Astrocyte (in vitro differentiated cells and primary cell): Measurements from ENCODE around the gene TMSB10.

Source experiments
- CTCF ChIP-seq: IDR thresholded peaks from 2 replicates; pipeline ENCODE4 v1.5.1; 2011; ENCODE audit warnings: low read depth, mild to moderate bottlenecking, inconsistent platforms, low read length, moderate library complexity; ENCODE audit not compliant: insufficient read depth
- EZH2 ChIP-seq: IDR thresholded peaks from 2 replicates; pipeline ENCODE4 v1.6.1; 2012; ENCODE audit warnings: mild to moderate bottlenecking, low read length, inconsistent platforms; ENCODE audit not compliant: insufficient read depth

GRCh38 chr2:84940831-84941412 lies 35.5 kb downstream of the TMSB10 start:
- TF ChIP-seq CTCF (no peak), EZH2 (no peak)
